22Rv1 (cell line): ENCODE measurements around the gene TRAM2.

Experiments used
- H3K27ac ChIP-seq: fragments of 450-650 bp; 2 replicates; pipeline ENCODE4 v1.5.1; 2017
- CTCF ChIP-seq: fragments of 450-650 bp; IDR thresholded peaks from 2 replicates; pipeline ENCODE4 v1.5.1; 2017; ENCODE audit warnings: mild to moderate bottlenecking
- ZFX ChIP-seq: fragments of 450-650 bp; IDR thresholded peaks from 2 replicates; pipeline ENCODE4 v1.6.1; 2017; ENCODE audit warnings: antibody characterized with exemption, borderline replicate concordance

TRAM2 gene

GRCh38 chr6:52603000-52603795, 26.3 kb upstream of the TRAM2 start:
- no peak for TF ChIP-seq ZFX
- TF ChIP-seq CTCF = no peak
- no peak overlapping the region for H3K27ac ChIP-seq

DNA sequence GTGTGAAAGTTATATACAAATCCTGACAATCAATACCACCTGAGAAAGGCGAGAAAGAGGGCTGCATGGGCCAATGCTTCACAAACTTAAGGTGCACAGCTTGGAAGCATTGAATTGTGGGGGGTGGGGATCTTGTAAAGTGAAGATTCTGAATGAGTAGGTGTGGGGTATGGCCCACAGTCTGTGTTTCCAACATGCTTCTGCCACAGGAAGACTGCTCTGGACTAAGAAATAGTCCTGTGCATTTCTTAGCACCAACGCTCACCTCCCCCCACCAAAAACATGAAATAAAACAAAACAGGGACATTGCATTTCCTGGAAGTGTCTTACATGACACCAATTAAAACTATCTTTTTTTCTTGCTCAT, 21.9 kb upstream of the TRAM2 start:
- no peak overlapping the region for H3K27ac ChIP-seq
- TF ChIP-seq ZFX (no peak), CTCF (no peak)

DNA sequence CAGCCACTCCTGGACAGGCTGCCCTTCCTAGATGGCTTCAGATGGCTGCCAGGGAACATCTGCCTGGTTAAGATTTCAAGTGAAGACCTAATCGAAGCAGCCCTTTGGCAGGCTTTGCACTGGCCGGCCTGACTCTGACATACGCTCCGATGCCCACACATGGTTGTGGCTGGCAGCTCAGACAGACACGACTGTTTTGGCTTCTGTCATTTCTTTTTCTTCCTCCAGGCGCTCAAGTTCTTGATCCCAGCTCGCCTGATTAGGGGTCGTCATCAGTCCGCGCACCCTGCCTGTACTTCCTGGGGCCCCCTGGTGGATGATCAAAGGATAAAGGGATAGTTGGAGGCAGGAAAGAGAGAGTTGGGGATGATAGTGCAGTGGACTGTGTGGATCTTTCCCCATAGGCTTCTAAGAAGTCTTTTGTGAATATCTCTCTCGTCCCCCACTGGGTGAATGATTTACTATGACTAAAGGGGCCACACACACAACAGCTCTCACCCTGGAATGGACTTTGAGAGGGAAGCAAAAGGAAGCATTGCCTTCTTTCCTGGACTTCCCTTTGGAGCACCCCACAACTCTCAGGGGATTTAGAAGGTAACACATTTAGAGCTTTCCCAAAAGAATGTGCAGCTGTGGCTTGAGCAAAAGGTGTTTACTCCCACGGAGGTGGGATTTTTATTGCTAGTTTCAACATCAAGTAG, 21.4 kb upstream of the TRAM2 start:
- TF ChIP-seq ZFX (no peak), CTCF (peak; percentile 84)
- H3K27ac ChIP-seq = no peak overlapping the region

DNA sequence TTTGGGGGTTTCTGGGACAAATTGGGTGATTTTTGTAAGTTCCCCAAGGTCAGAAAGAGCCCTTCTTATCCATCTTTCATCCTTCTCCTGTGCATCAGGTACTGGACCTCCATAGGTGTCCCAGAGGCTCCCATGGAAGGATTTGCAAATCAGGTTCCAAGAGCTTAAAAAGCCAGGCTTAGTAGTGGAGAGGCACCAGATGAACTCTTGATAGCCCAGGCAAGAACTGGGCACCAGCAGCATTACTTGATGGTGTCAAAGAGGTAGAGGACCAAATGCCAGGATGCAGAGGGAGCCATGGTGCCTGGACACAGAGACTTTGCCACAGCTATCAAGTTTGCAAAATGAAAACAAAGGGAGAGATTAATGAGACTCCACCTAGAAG, 20.9 kb upstream of the TRAM2 start:
- H3K27ac ChIP-seq = no peak overlapping the region

GRCh38 chr6:52596371-52597028, 19.6 kb upstream of the TRAM2 start:
- no peak overlapping the region for H3K27ac ChIP-seq
- TF ChIP-seq ZFX (no peak), CTCF (no peak)

More for the DNA sequence above, 20.9 kb upstream of the TRAM2 start:
- TF ChIP-seq CTCF (no peak), ZFX (no peak)

GRCh38 chr6:52595796-52596130, 18.9 kb upstream of the TRAM2 start:
- H3K27ac ChIP-seq = no peak overlapping the region
- TF ChIP-seq CTCF (no peak), ZFX (no peak)
